ENCODE measurements around the gene DEGS2.

DEGS2 gene

GRCh38 chr14:100108042-100108825 lies 51.2 kb downstream of the DEGS2 start (continued):
- TF ChIP-seq ZNF148 (tag by site-specific recombination; IDR thresholded peaks at IDR 0.05; ENCODE audit: borderline replicate concordance) (no peak), ZNF654 (tag by site-specific recombination; IDR thresholded peaks at IDR 0.05; ENCODE audit: low read depth) (peak; percentile 49), ZNF677 (tag by site-specific recombination; IDR thresholded peaks at IDR 0.05) (no peak), ZNF335 (tag by site-specific recombination; conservative IDR thresholded peaks at IDR 0.05) (peak; percentile 58), ZNF169 (tag by site-specific recombination; IDR thresholded peaks at IDR 0.05) (no peak), ZBTB48 (tag by site-specific recombination; IDR thresholded peaks at IDR 0.05) (0 out of 2 replicates have a peak, but pooled peaks have one; percentile 13), ZNF280C (tag by site-specific recombination; IDR thresholded peaks at IDR 0.05) (no peak), WT1 (tag by site-specific recombination; IDR thresholded peaks at IDR 0.05) (no peak), KLF17 (tag by site-specific recombination; IDR thresholded peaks at IDR 0.05) (0 out of 2 replicates have a peak, but pooled peaks have one; percentile 46), ZSCAN30 (tag by site-specific recombination; IDR thresholded peaks at IDR 0.05) (peak; percentile 78; the same call in 1 of the 2 replicates), ZNF658 (tag by site-specific recombination; IDR thresholded peaks at IDR 0.05) (no peak), ZNF2 (tag by site-specific recombination; IDR thresholded peaks at IDR 0.05) (peak; percentile 79), SALL2 (tag by site-specific recombination; IDR thresholded peaks at IDR 0.05; ENCODE audit: borderline replicate concordance) (no peak), PRDM4 (tag by site-specific recombination; IDR thresholded peaks at IDR 0.05) (no peak), ZNF239 (tag by site-specific recombination; IDR thresholded peaks at IDR 0.05) (no peak), GLIS1 (tag by site-specific recombination; IDR thresholded peaks at IDR 0.05) (peak; percentile 13; the same call in 1 of the 2 replicates), ZBTB7A (tag by site-specific recombination; IDR thresholded peaks at IDR 0.05; ENCODE audit: low read depth) (no peak), MYNN (tag by site-specific recombination; IDR thresholded peaks at IDR 0.05; ENCODE audit: borderline replicate concordance) (no peak), ZNF121 (tag by site-specific recombination; IDR thresholded peaks at IDR 0.05) (no peak), ZNF324 (tag by site-specific recombination; IDR thresholded peaks at IDR 0.05) (no peak), ZNF24 (tag by site-specific recombination; IDR thresholded peaks at IDR 0.05) (no peak), KLF16 (tag by site-specific recombination; IDR thresholded peaks at IDR 0.05) (peak; percentile 14; the same call in 1 of the 2 replicates), ZNF133 (tag by site-specific recombination; IDR thresholded peaks at IDR 0.05) (no peak), ZBTB1 (tag by site-specific recombination; IDR thresholded peaks at IDR 0.05) (no peak), ZNF623 (tag by site-specific recombination; IDR thresholded peaks at IDR 0.05) (no peak)

All from HEK293 (cell line).